ENCODE measurements around the gene OPCML.

DNA sequence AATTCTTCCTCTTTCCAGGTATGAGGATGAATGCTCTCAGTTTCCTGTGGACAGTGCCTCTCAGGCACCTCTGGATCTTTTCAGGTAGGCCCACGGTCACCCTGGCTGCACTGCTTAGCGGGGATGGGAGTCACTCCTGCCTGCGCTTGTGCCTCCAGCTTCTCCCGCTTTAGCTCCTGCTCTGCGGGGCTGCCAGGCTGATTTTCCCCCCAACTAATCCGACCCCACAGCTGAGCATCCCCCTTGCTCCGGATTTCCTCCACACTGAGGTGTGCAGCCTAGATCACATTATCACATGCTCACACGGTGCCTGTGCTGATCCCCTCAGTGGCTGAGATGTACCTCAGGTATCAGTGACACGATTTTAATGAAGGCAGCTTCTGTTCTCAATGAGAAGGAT lies 879.1 kb downstream of the OPCML start:
- TF ChIP-seq, protein P1, sequence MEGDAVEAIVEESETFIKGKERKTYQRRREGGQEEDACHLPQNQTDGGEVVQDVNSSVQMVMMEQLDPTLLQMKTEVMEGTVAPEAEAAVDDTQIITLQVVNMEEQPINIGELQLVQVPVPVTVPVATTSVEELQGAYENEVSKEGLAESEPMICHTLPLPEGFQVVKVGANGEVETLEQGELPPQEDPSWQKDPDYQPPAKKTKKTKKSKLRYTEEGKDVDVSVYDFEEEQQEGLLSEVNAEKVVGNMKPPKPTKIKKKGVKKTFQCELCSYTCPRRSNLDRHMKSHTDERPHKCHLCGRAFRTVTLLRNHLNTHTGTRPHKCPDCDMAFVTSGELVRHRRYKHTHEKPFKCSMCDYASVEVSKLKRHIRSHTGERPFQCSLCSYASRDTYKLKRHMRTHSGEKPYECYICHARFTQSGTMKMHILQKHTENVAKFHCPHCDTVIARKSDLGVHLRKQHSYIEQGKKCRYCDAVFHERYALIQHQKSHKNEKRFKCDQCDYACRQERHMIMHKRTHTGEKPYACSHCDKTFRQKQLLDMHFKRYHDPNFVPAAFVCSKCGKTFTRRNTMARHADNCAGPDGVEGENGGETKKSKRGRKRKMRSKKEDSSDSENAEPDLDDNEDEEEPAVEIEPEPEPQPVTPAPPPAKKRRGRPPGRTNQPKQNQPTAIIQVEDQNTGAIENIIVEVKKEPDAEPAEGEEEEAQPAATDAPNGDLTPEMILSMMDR (IDR thresholded peaks at IDR 0.05; ENCODE audit: low read depth, low read length, poor library complexity, severe bottlenecking) = no peak
- no peak for TF ChIP-seq EZH2phosphoT487 (IDR thresholded peaks at IDR 0.05; ENCODE audit: borderline replicate concordance, low read length)

All from DOHH2 (cell line).